ENCODE results near the gene SLC26A6. TPM values are rescaled to one million over a fixed set of nuclear protein-coding genes. Genes with fewer than 3 reads are reported as not detected.

Gene SLC26A6
- total and polyA plus RNA-seq, 4 donors = 4.4 to 13.1 (median 6.3) TPM

- WGBS = 91% methylated on average over 12 of the region's 12 CpGs
- no peak overlapping the region for H3K9ac ChIP-seq (ENCODE audit: low read depth in 1 of 2, low read length in 2 of 2)
- TF ChIP-seq NR2F2 (IDR thresholded peaks at IDR 0.05) (no peak), FOXA1 (IDR thresholded peaks at IDR 0.05) (no peak), CTCF (IDR thresholded peaks at IDR 0.05; ENCODE audit: low read depth, low read length, missing input control) (no peak), REST (IDR thresholded peaks at IDR 0.05) (no peak), RAD21 (IDR thresholded peaks at IDR 0.05) (no peak), FOXA2 (IDR thresholded peaks at IDR 0.05) (no peak), SP1 (IDR thresholded peaks at IDR 0.05) (no peak)
- TF ChIP-seq, protein P1, sequence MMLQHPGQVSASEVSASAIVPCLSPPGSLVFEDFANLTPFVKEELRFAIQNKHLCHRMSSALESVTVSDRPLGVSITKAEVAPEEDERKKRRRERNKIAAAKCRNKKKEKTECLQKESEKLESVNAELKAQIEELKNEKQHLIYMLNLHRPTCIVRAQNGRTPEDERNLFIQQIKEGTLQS (IDR thresholded peaks at IDR 0.05) = no peak
- TF ChIP-seq, protein P2, sequence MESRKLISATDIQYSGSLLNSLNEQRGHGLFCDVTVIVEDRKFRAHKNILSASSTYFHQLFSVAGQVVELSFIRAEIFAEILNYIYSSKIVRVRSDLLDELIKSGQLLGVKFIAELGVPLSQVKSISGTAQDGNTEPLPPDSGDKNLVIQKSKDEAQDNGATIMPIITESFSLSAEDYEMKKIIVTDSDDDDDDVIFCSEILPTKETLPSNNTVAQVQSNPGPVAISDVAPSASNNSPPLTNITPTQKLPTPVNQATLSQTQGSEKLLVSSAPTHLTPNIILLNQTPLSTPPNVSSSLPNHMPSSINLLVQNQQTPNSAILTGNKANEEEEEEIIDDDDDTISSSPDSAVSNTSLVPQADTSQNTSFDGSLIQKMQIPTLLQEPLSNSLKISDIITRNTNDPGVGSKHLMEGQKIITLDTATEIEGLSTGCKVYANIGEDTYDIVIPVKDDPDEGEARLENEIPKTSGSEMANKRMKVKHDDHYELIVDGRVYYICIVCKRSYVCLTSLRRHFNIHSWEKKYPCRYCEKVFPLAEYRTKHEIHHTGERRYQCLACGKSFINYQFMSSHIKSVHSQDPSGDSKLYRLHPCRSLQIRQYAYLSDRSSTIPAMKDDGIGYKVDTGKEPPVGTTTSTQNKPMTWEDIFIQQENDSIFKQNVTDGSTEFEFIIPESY (IDR thresholded peaks at IDR 0.05) = no peak
- TF ChIP-seq, protein P3, sequence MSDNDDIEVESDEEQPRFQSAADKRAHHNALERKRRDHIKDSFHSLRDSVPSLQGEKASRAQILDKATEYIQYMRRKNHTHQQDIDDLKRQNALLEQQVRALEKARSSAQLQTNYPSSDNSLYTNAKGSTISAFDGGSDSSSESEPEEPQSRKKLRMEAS (IDR thresholded peaks at IDR 0.05) = no peak
- H3K27me3 ChIP-seq (ENCODE audit: control insufficient read depth in 4 of 4, insufficient read depth in 4 of 4, low read length in 3 of 4) = no peaks in the 10 kb centered on the region
- H3K4me3 ChIP-seq (ENCODE audit: low read depth in 1 of 3, low read length in 3 of 3) = no peak overlapping the region
- H3K27ac ChIP-seq (ENCODE audit: low read depth in 1 of 2, low read length in 2 of 2) = no peak overlapping the region
- H3K36me3 ChIP-seq (ENCODE audit: control insufficient read depth in 4 of 4, insufficient read depth in 3 of 4, low read depth in 1 of 4, low read length in 3 of 4) = no peaks in the 10 kb centered on the region
- DNase-seq (ENCODE audit: low spot score) = no peak
- H3K4me1 ChIP-seq (ENCODE audit: control insufficient read depth in 4 of 4, insufficient read depth in 4 of 4, low read length in 3 of 4) = no peaks in the 10 kb centered on the region
- H3K9me3 ChIP-seq (ENCODE audit: control insufficient read depth in 4 of 4, low read length in 3 of 4) = no peaks in the 10 kb centered on the region
These were observed 15.5 kb upstream of the SLC26A6 start for GRCh38 chr3:48650723-48651122.

GRCh38 chr3:48648188-48648850, 13.1 kb upstream of the SLC26A6 start:
- H3K27me3 ChIP-seq (ENCODE audit: control insufficient read depth in 4 of 4, insufficient read depth in 4 of 4, low read length in 3 of 4) = no peaks in the 10 kb centered on the region
- H3K9ac ChIP-seq (ENCODE audit: low read depth in 1 of 2, low read length in 2 of 2) = no peak overlapping the region
- WGBS = 96% methylated on average over 15 of the region's 15 CpGs
- H3K9me3 ChIP-seq (ENCODE audit: control insufficient read depth in 4 of 4, low read length in 3 of 4) = no peaks in the 10 kb centered on the region
- H3K4me1 ChIP-seq (ENCODE audit: control insufficient read depth in 4 of 4, insufficient read depth in 4 of 4, low read length in 3 of 4) = no peaks in the 10 kb centered on the region
- no peak for DNase-seq (ENCODE audit: low spot score)
- no peak overlapping the region for H3K27ac ChIP-seq (ENCODE audit: low read depth in 1 of 2, low read length in 2 of 2)
- H3K36me3 ChIP-seq (ENCODE audit: control insufficient read depth in 4 of 4, insufficient read depth in 3 of 4, low read depth in 1 of 4, low read length in 3 of 4) = no peaks in the 10 kb centered on the region
- no peak overlapping the region for H3K4me3 ChIP-seq (ENCODE audit: low read depth in 1 of 3, low read length in 3 of 3)
- no peak for TF ChIP-seq HNF4A (conservative IDR thresholded peaks at IDR 0.05)
- no peak for TF ChIP-seq GABPA (IDR thresholded peaks at IDR 0.05 in 1 of 2, conservative IDR thresholded peaks at IDR 0.05 in 1 of 2)
- TF ChIP-seq, protein P1 (IDR thresholded peaks at IDR 0.05) = no peak
- TF ChIP-seq EGR1 (IDR thresholded peaks at IDR 0.05; ENCODE audit: low read depth in 2 of 2) = no peak
- TF ChIP-seq, protein P2 (IDR thresholded peaks at IDR 0.05) = no peak
- TF ChIP-seq FOXA2 (IDR thresholded peaks at IDR 0.05) = no peak
- no peak for TF ChIP-seq REST (IDR thresholded peaks at IDR 0.05)
- TF ChIP-seq, protein P3 (IDR thresholded peaks at IDR 0.05) = no peak
- no peak for TF ChIP-seq RAD21 (IDR thresholded peaks at IDR 0.05)
- TF ChIP-seq JUND (IDR thresholded peaks at IDR 0.05) = no peak
- no peak for TF ChIP-seq RXRA (IDR thresholded peaks at IDR 0.05)
- no peak for TF ChIP-seq YY1 (IDR thresholded peaks at IDR 0.05)
